NOMO-1 treated with dmso at 0.1 percent for 144 hours (cell line): Measurements from ENCODE around the gene MRI1.

Experiments used
- DNase-seq: peaks from one replicate; lab custom pipeline; 2025; ENCODE audit not compliant: unreplicated experiment; lab: John Stamatoyannopoulos, UW

The MRI1 gene

DNA sequence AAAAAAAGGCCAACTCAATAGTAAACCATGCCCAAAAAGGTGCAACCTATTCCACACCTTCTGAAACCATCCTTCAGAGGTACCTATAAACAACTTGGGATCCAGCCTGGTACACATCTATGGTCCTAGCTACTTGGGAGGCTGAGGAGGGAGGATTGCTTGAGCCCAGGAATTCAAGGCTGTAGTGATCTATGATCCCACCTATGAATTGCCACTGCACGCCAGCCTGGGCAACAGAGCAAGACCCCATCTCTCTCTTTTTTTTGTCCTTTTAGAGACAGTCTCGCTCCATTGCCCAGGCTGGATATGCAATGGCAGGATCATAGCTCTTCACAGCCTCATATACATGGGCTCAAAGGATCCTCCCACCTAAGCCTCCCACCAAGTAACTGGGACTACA lies 57.0 kb downstream of the MRI1 start:
- no peak for DNase-seq

DNA sequence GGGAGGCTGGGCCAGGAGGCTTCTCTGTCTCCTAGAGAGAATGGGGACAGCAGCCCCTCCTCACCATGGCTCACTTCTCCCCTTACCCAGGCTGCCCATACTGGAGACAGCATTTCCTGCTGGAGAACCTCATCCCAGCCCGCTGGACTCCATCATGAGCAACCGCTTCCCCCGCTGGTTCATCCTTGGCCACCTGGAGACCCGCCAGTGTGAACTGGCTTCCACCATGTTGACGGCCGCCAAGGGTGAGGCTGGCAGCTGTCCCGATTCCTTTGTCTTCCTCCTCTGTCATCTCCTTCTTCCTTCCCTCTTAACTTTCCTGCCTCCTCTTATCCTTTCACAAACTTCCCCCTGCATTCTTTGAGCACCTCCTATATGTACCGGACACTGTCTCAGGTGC lies 58.9 kb downstream of the MRI1 start:
- DNase-seq, result no peak
